Colonic mucosa (tissue), 4 donors: ENCODE measurements around the gene PRLR. TPM values are rescaled to one million over a fixed set of nuclear protein-coding genes. Genes with fewer than 3 reads are reported as not detected.

ENCODE experiments used
- DNase-seq: peaks from one replicate; pipeline ENCODE4 v3.0.0-alpha.2; 2020
- H3K27ac ChIP-seq: fragments of 200-600 bp; one replicate; pipeline ENCODE4 v1.8.0; 2021
- H3K27me3 ChIP-seq: fragments of 200-600 bp; one replicate; pipeline ENCODE4 v1.8.0; 2021
- H3K36me3 ChIP-seq: fragments of 200-600 bp; one replicate; pipeline ENCODE4 v1.8.0; 2021
- H3K4me1 ChIP-seq: fragments of 200-600 bp; one replicate; pipeline ENCODE4 v1.8.0; 2021; ENCODE audit warnings: mild to moderate bottlenecking
- H3K4me3 ChIP-seq: fragments of 200-600 bp; one replicate; pipeline ENCODE4 v1.8.0; 2021
- H3K9ac ChIP-seq, 2 donors: one replicate each; pipeline ENCODE4 v1.7.0; 2013; ENCODE audit warnings: control low read depth in 2 of 2, low read depth in 2 of 2, low read length in 2 of 2
- H3K9me3 ChIP-seq: fragments of 200-600 bp; one replicate; pipeline ENCODE4 v1.8.0; 2021
- CTCF ChIP-seq: fragments of 200-600 bp; IDR thresholded peaks from one replicate; pipeline ENCODE4 v1.8.0; 2022; ENCODE audit warnings: antibody characterized with exemption, mild to moderate bottlenecking
- intact Hi-C: fragments of 100-400 bp; cut with DNase I; formaldehyde crosslinking; loops from one replicate; pipeline ENCODE4 v1.14.1; 2022
- total RNA-seq, 2 donors: library from RNA; stranded (reverse); fragmentation: NEBNext Ultra II Directional in 1 of 2; extraction: Animal tissue kit (Norgen Biotek cat#: 25700) in 1 of 2; gene quantifications; one replicate each; pipeline ENCODE4 v1.2.1, GENCODE V29; 2021
- donor health status: healthy.
- donor health status: DM: no; HTN: no; CAD: no.
- donor health status: DM: no; HTN: no; CAD: no.

Gene PRLR
- total RNA-seq, 2 donors from 2014 or later: 23.7 to 38.6 TPM

GRCh38 chr5:35145012-35145411, 85.3 kb downstream of the PRLR start:
- Histone ChIP-seq H3K36me3 (no peaks in the 10 kb centered on the region), H3K27ac (no peak overlapping the region), H3K4me3 (no peak overlapping the region), H3K9ac (no peak overlapping the region), H3K4me1 (no peaks in the 10 kb centered on the region), H3K9me3 (no peaks in the 10 kb centered on the region), H3K27me3 (no peaks in the 10 kb centered on the region)
- DNase-seq: no peak
- intact Hi-C loops: no loop called here
- TF ChIP-seq CTCF: no peak

GRCh38 chr5:35143841-35144240, 86.4 kb downstream of the PRLR start:
- no peaks in the 10 kb centered on the region for H3K27me3 ChIP-seq
- H3K4me3 ChIP-seq: no peak overlapping the region
- H3K9me3 ChIP-seq: no peaks in the 10 kb centered on the region
- intact Hi-C loops: no loop called here
- TF ChIP-seq CTCF: no peak
- H3K9ac ChIP-seq: no peak overlapping the region
- no peak overlapping the region for H3K27ac ChIP-seq
- no peaks in the 10 kb centered on the region for H3K36me3 ChIP-seq
- H3K4me1 ChIP-seq: no peaks in the 10 kb centered on the region
- DNase-seq: no peak

GRCh38 chr5:35141739-35142138, 88.5 kb downstream of the PRLR start:
- DNase-seq: no peak
- no peak overlapping the region for H3K4me3 ChIP-seq
- intact Hi-C loops: no loop called here
- no peaks in the 10 kb centered on the region for H3K36me3 ChIP-seq
- H3K27ac ChIP-seq: no peak overlapping the region
- no peak overlapping the region for H3K9ac ChIP-seq
- H3K9me3 ChIP-seq: no peaks in the 10 kb centered on the region
- TF ChIP-seq CTCF: no peak
- H3K4me1 ChIP-seq: no peaks in the 10 kb centered on the region
- no peaks in the 10 kb centered on the region for H3K27me3 ChIP-seq

GRCh38 chr5:35138232-35138631, 92.1 kb downstream of the PRLR start:
- no peaks in the 10 kb centered on the region for H3K9me3 ChIP-seq
- no peak for DNase-seq
- no peaks in the 10 kb centered on the region for H3K27me3 ChIP-seq
- intact Hi-C loops: no loop called here
- no peak overlapping the region for H3K9ac ChIP-seq
- no peaks in the 10 kb centered on the region for H3K36me3 ChIP-seq
- no peaks in the 10 kb centered on the region for H3K4me1 ChIP-seq
- no peak overlapping the region for H3K4me3 ChIP-seq
- no peak overlapping the region for H3K27ac ChIP-seq
- no peak for TF ChIP-seq CTCF

GRCh38 chr5:35136386-35136785, 93.9 kb downstream of the PRLR start:
- no peak overlapping the region for H3K9ac ChIP-seq
- H3K9me3 ChIP-seq: no peaks in the 10 kb centered on the region
- no peak for TF ChIP-seq CTCF
- intact Hi-C loops: no loop called here
- no peak overlapping the region for H3K4me3 ChIP-seq
- H3K27me3 ChIP-seq: no peaks in the 10 kb centered on the region
- no peak overlapping the region for H3K27ac ChIP-seq
- DNase-seq: no peak
- no peaks in the 10 kb centered on the region for H3K4me1 ChIP-seq
- H3K36me3 ChIP-seq: no peaks in the 10 kb centered on the region

- no peak for DNase-seq
- no peak for TF ChIP-seq CTCF
- Histone ChIP-seq H3K27me3 (no peaks in the 10 kb centered on the region), H3K4me1 (no peaks in the 10 kb centered on the region), H3K27ac (no peak overlapping the region), H3K4me3 (no peak overlapping the region), H3K36me3 (no peaks in the 10 kb centered on the region), H3K9ac (no peak overlapping the region), H3K9me3 (no peaks in the 10 kb centered on the region)
- intact Hi-C loops: no loop called here
These were observed 95.0 kb downstream of the PRLR start for GRCh38 chr5:35135239-35135700.
